Lung (tissue), 12 donors: ENCODE results near the gene SPEF2. TPM values are rescaled to one million over a fixed set of nuclear protein-coding genes. Genes with fewer than 3 reads are reported as not detected.

Experiments used
- ATAC-seq: fragments of 200-7000 bp; cut with Tn5 transposase; one replicate; pipeline ENCODE4 v1.9.1; 2020; ENCODE audit warnings: moderate number of reproducible peaks; ENCODE audit not compliant: insufficient read depth, low FRiP score
- DNase-seq, 3 donors: peaks; one replicate each; pipeline ENCODE4 v3.0.0-alpha.2; 2013 to 2017
- H3K27ac ChIP-seq, 2 donors: one replicate each; pipeline ENCODE4 v1.5.1; 2013; ENCODE audit warnings: mild to moderate bottlenecking in 2 of 2, moderate library complexity in 2 of 2, control low read depth in 1 of 2, inconsistent platforms in 1 of 2, low read depth in 1 of 2, low read length in 1 of 2
- H3K27me3 ChIP-seq, 3 donors: one replicate each; pipeline ENCODE4 v1.5.1; 2013; ENCODE audit warnings: low read length in 2 of 3; ENCODE audit not compliant: control insufficient read depth in 3 of 3, insufficient read depth in 3 of 3
- H3K36me3 ChIP-seq, 4 donors: one replicate each; pipeline ENCODE4 v1.5.1; 2013; ENCODE audit warnings: low read length in 4 of 4, mild to moderate bottlenecking in 1 of 4, moderate library complexity in 1 of 4; ENCODE audit not compliant: control insufficient read depth in 4 of 4, insufficient read depth in 4 of 4
- H3K4me1 ChIP-seq, 5 donors: one replicate each; pipeline ENCODE4 v1.5.1; 2013; ENCODE audit warnings: low read length in 5 of 5, mild to moderate bottlenecking in 2 of 5, moderate library complexity in 1 of 5; ENCODE audit not compliant: control insufficient read depth in 5 of 5, insufficient read depth in 5 of 5
- H3K4me3 ChIP-seq: one replicate; pipeline ENCODE4 v1.5.1; 2013; ENCODE audit warnings: mild to moderate bottlenecking, control low read depth, moderate library complexity
- H3K9ac ChIP-seq, 2 donors: one replicate each; pipeline ENCODE4 v1.5.1; 2013; ENCODE audit warnings: low read length in 2 of 2, control low read depth in 1 of 2; ENCODE audit not compliant: insufficient read depth in 1 of 2
- H3K9me3 ChIP-seq, 4 donors: one replicate each; pipeline ENCODE4 v1.5.1; 2013; ENCODE audit warnings: low read length in 3 of 4, mild to moderate bottlenecking in 1 of 4, moderate library complexity in 1 of 4; ENCODE audit not compliant: control insufficient read depth in 4 of 4, insufficient read depth in 3 of 4
- CTCF ChIP-seq: IDR thresholded peaks from 2 replicates; pipeline ENCODE4 v1.5.1; 2012; ENCODE audit warnings: mild to moderate bottlenecking; ENCODE audit errors: control extremely low read depth, extremely low read depth
- WGBS, 2 donors: extraction: QIAGEN DNeasy Blood & Tissue Kit; methylation state at CpG; one replicate each; pipeline ENCODE4 v1.1.7; 2013; 5-methylcytosine and 5-hydroxymethylcytosine counted together
- polyA plus RNA-seq, 2 donors: library from polyadenylated mRNA; stranded (reverse); fragments of 200-250 nt; gene quantifications; one replicate each; pipeline ENCODE4 v1.2.1, GENCODE V29; 2013
- total RNA-seq, 2 donors: library from RNA; depleted of rRNA in 1 of 2; stranded (reverse); fragments of >200 nt in 1 of 2; gene quantifications; one replicate each; pipeline ENCODE4 v1.2.1, GENCODE V29; 2014 to 2021
- donor health status: control.
- donor health status: control.
- donor health status: Bipolar disorder and iron deficiency.
- donor health status: healthy.
- donor health status: DM: yes; HTN: yes; CAD: no.

Gene SPEF2
- total and polyA plus RNA-seq, 4 donors = 2.7 to 73.9 (median 11.3) TPM

- no peak for TF ChIP-seq CTCF
- Histone ChIP-seq H3K4me1 (peaks cover 0 to 20% (median 0%) of the 10 kb centered on the region in 5 donors), H3K27ac (no peak overlapping the region), H3K4me3 (no peak overlapping the region), H3K36me3 (no peaks in the 10 kb centered on the region), H3K9me3 (peaks cover 0 to 6% (median 3%) of the 10 kb centered on the region in 4 donors), H3K27me3 (no peaks in the 10 kb centered on the region), H3K9ac (no peak overlapping the region)
- peak in 1 of 3 donors; percentile 50 for DNase-seq
- ATAC-seq = no peak
Observed at GRCh38 chr5:35847491-35847890, 229.8 kb downstream of the SPEF2 start.

GRCh38 chr5:35847961-35848360 is 230.3 kb downstream of the SPEF2 start:
- WGBS, 2 donors = 58 to 77% methylated on average over 3 of the region's 3 CpGs
- DNase-seq = peak in 2 of 3 donors; percentile 52 to 75

GRCh38 chr5:35849860-35850259 is 232.2 kb downstream of the SPEF2 start:
- ATAC-seq (no peak), DNase-seq (no peak)
- H3K4me3 ChIP-seq = no peak overlapping the region
- no peaks in the 10 kb centered on the region for H3K27me3 ChIP-seq
- H3K4me1 ChIP-seq = peaks cover 0 to 20% (median 0%) of the 10 kb centered on the region in 5 donors
- H3K9ac ChIP-seq = no peak overlapping the region
- TF ChIP-seq CTCF = no peak
- H3K27ac ChIP-seq = no peak overlapping the region
- peaks cover 0 to 6% (median 2%) of the 10 kb centered on the region in 4 donors for H3K9me3 ChIP-seq
- no peaks in the 10 kb centered on the region for H3K36me3 ChIP-seq
- WGBS, 2 donors = 85 to 90% methylated on average over 6 of the region's 6 CpGs

More at GRCh38 chr5:35847961-35848360, 230.3 kb downstream of the SPEF2 start:
- ATAC-seq = no peak
- no peaks in the 10 kb centered on the region for H3K27me3 ChIP-seq
- no peaks in the 10 kb centered on the region for H3K36me3 ChIP-seq
- peaks cover 0 to 6% (median 2%) of the 10 kb centered on the region in 4 donors for H3K9me3 ChIP-seq
- no peak overlapping the region for H3K9ac ChIP-seq
- no peak for TF ChIP-seq CTCF
- peaks cover 0 to 20% (median 0%) of the 10 kb centered on the region in 5 donors for H3K4me1 ChIP-seq
- H3K27ac ChIP-seq = no peak overlapping the region
- no peak overlapping the region for H3K4me3 ChIP-seq

- no peak for TF ChIP-seq CTCF
- no peak for ATAC-seq
Observed at GRCh38 chr5:35850967-35851680, 233.5 kb downstream of the SPEF2 start.

More at GRCh38 chr5:35850967-35851680, 233.5 kb downstream of the SPEF2 start:
- Histone ChIP-seq H3K27me3 (no peaks in the 10 kb centered on the region), H3K9ac (no peak overlapping the region), H3K4me1 (peaks cover 0 to 26% (median 0%) of the 10 kb centered on the region in 5 donors), H3K27ac (no peak overlapping the region), H3K4me3 (no peak overlapping the region), H3K36me3 (no peaks in the 10 kb centered on the region), H3K9me3 (no peaks in the 10 kb centered on the region)
- DNase-seq = peak in 2 of 3 donors; percentile 50 to 74
- WGBS, 2 donors = 58 to 73% methylated on average over 8 of the region's 8 CpGs
